HepG2 (cell line): ENCODE data around the gene SMURF1. TPM values are rescaled to one million over a fixed set of nuclear protein-coding genes. Genes with fewer than 3 reads are reported as not detected.

Experiments used
- ETV6 ChIP-seq: sonication (generic); formaldehyde crosslinking; conservative IDR thresholded peaks from 2 replicates; pipeline ENCODE4 v1.4.0; 2020; ENCODE audit warnings: missing genetic modification reagents
- KDM1A ChIP-seq: IDR thresholded peaks from 2 replicates; pipeline ENCODE4 v1.6.1; 2016; ENCODE audit warnings: missing compliant biosample characterization
- KDM6A ChIP-seq: IDR thresholded peaks from 2 replicates; pipeline ENCODE4 v1.6.1; 2016; ENCODE audit warnings: low read depth
- MAZ ChIP-seq, 2 experiments: sonication (generic) in 1 of 2; formaldehyde crosslinking in 1 of 2; IDR thresholded peaks; 2 replicates each; pipeline versions ENCODE4 v1.5.0 to v1.6.1; 2012 to 2020; ENCODE audit warnings: low read depth in 2 of 2, mild to moderate bottlenecking in 2 of 2, borderline replicate concordance in 1 of 2, improper control_type of control experiment in 1 of 2, low read length in 1 of 2, missing genetic modification reagents in 1 of 2, moderate library complexity in 1 of 2
- NFIC ChIP-seq: IDR thresholded peaks from 2 replicates; pipeline ENCODE4 v1.6.1; 2012; ENCODE audit warnings: mild to moderate bottlenecking, low read length, inconsistent platforms
- PCBP1 ChIP-seq: fragments of 200-400 bp; formaldehyde crosslinking; IDR thresholded peaks from 2 replicates; pipeline ENCODE4 v1.6.1; 2017; ENCODE audit warnings: mild to moderate bottlenecking, low read depth, low read length, borderline replicate concordance
- RBFOX2 ChIP-seq: fragments of 200-400 bp; formaldehyde crosslinking; IDR thresholded peaks from 2 replicates; pipeline ENCODE4 v1.6.1; 2017; ENCODE audit warnings: low read depth, mild to moderate bottlenecking, low read length
- SNAPC2 ChIP-seq: sonication (generic); formaldehyde crosslinking; IDR thresholded peaks from 2 replicates; pipeline ENCODE4 v1.8.1; 2022; ENCODE audit warnings: mild to moderate bottlenecking, missing genetic modification reagents
- ZNF225 ChIP-seq: sonication (generic); formaldehyde crosslinking; IDR thresholded peaks from 2 replicates; pipeline ENCODE4 v1.4.0; 2020; ENCODE audit warnings: mild to moderate bottlenecking, missing genetic modification reagents
- ZNF230 ChIP-seq: sonication (generic); formaldehyde crosslinking; IDR thresholded peaks from 2 replicates; pipeline ENCODE4 v1.4.0; 2020; ENCODE audit warnings: mild to moderate bottlenecking, missing genetic modification reagents
- ZNF329 ChIP-seq: sonication (generic); formaldehyde crosslinking; IDR thresholded peaks from 2 replicates; pipeline ENCODE4 v1.9.0; 2021; ENCODE audit warnings: low read depth, mild to moderate bottlenecking, missing genetic modification reagents
- ZNF768 ChIP-seq: sonication (generic); formaldehyde crosslinking; IDR thresholded peaks from 2 replicates; pipeline ENCODE4 v1.4.0; 2020; ENCODE audit warnings: missing genetic modification reagents
- polyA plus RNA-seq, 8 experiments: library from polyadenylated mRNA; depleted of rRNA in 3 of 8; stranded (reverse) in 7 of 8; unstranded in 1 of 8; fragments of >200 nt; fragmentation: Illumina TruSeq in 4 of 8; extraction: Trizol in 4 of 8; gene quantifications; 2 replicates each; pipeline versions ENCODE4 v1.2.1 to v1.2.3, GENCODE V29; 2011 to 2016; ENCODE audit warnings: low read depth in 4 of 8, missing spikeins in 1 of 8, mixed read lengths in 1 of 8; ENCODE audit not compliant: insufficient read depth in 1 of 8
- total RNA-seq, 5 experiments: library from RNA; depleted of rRNA; stranded (reverse); fragments of >200 nt; fragmentation: Illumina TruSeq; extraction: Trizol; gene quantifications; 2 replicates each; pipeline ENCODE4 v1.2.3, GENCODE V29; 2016; ENCODE audit warnings: low read depth in 1 of 5
- TF ChIP-seq, protein P1 (sequence below): sonication (generic); formaldehyde crosslinking; IDR thresholded peaks from 2 replicates; pipeline ENCODE4 v1.4.0; 2020; ENCODE audit warnings: missing genetic modification reagents, borderline replicate concordance
- TF ChIP-seq, protein P2 (sequence below): IDR thresholded peaks from 2 replicates; pipeline ENCODE4 v1.6.1; 2016
- TF ChIP-seq, protein P3 (sequence below): sonication (generic); formaldehyde crosslinking; IDR thresholded peaks from 2 replicates; pipeline ENCODE4 v1.5.0; 2020; ENCODE audit warnings: mild to moderate bottlenecking, missing genetic modification reagents, borderline replicate concordance
- TF ChIP-seq, protein P4 (sequence below): sonication (generic); formaldehyde crosslinking; IDR thresholded peaks from 2 replicates; pipeline ENCODE4 v1.8.0; 2022; ENCODE audit warnings: missing genetic modification reagents, mild to moderate bottlenecking, moderate library complexity, borderline replicate concordance

Gene SMURF1
- total and polyA plus RNA-seq, 2 of the 13 experiments (the other 11 are each of a cell fraction or from before 2014, with no cell fraction given), result 8.3 to 11.1 TPM

DNA sequence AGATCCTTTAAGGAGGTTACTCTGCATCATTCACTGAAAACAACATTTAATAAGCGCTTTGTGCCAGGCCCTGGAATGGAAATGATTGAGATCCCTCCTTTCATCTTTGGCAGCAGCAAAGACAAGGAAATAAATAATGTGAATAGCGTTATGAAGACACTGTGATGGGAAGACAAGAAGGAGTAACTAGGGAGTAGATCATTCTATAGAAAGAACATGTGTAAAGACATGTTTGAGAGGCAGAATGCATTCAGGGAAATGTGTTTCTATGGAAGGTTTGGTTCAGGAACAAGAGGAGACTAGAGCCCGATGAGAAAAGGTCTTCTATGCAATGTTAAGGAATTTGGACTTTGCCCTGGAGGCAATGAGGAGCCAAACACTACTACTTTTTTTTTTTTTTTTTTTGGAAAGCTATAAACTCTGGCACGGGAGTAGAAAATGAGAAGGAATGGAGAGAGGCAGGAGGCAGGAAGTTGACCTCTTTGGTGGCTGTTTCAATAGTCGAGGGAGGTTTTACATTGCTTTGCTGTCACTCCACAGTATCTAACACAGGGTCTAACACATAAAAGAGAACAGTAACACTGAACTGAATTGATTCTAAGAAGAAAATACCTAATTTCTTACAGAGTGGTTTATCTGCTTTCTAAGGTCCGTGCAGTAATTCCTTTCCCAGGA lies 44.9 kb downstream of the SMURF1 start (continued):
- TF ChIP-seq, protein P1, sequence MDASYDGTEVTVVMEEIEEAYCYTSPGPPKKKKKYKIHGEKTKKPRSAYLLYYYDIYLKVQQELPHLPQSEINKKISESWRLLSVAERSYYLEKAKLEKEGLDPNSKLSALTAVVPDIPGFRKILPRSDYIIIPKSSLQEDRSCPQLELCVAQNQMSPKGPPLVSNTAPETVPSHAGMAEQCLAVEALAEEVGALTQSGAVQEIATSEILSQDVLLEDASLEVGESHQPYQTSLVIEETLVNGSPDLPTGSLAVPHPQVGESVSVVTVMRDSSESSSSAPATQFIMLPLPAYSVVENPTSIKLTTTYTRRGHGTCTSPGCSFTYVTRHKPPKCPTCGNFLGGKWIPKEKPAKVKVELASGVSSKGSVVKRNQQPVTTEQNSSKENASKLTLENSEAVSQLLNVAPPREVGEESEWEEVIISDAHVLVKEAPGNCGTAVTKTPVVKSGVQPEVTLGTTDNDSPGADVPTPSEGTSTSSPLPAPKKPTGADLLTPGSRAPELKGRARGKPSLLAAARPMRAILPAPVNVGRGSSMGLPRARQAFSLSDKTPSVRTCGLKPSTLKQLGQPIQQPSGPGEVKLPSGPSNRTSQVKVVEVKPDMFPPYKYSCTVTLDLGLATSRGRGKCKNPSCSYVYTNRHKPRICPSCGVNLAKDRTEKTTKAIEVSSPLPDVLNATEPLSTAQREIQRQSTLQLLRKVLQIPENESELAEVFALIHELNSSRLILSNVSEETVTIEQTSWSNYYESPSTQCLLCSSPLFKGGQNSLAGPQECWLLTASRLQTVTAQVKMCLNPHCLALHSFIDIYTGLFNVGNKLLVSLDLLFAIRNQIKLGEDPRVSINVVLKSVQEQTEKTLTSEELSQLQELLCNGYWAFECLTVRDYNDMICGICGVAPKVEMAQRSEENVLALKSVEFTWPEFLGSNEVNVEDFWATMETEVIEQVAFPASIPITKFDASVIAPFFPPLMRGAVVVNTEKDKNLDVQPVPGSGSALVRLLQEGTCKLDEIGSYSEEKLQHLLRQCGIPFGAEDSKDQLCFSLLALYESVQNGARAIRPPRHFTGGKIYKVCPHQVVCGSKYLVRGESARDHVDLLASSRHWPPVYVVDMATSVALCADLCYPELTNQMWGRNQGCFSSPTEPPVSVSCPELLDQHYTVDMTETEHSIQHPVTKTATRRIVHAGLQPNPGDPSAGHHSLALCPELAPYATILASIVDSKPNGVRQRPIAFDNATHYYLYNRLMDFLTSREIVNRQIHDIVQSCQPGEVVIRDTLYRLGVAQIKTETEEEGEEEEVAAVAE (CRISPR knock-in tag), result peak; percentile 53; the same call in 1 of the 2 replicates
- TF ChIP-seq, protein P2, sequence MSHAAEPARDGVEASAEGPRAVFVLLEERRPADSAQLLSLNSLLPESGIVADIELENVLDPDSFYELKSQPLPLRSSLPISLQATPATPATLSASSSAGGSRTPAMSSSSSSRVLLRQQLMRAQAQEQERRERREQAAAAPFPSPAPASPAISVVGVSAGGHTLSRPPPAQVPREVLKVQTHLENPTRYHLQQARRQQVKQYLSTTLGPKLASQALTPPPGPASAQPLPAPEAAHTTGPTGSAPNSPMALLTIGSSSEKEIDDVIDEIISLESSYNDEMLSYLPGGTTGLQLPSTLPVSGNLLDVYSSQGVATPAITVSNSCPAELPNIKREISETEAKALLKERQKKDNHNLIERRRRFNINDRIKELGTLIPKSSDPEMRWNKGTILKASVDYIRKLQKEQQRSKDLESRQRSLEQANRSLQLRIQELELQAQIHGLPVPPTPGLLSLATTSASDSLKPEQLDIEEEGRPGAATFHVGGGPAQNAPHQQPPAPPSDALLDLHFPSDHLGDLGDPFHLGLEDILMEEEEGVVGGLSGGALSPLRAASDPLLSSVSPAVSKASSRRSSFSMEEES (CRISPR knock-in tag), result no peak
- TF ChIP-seq, protein P3, sequence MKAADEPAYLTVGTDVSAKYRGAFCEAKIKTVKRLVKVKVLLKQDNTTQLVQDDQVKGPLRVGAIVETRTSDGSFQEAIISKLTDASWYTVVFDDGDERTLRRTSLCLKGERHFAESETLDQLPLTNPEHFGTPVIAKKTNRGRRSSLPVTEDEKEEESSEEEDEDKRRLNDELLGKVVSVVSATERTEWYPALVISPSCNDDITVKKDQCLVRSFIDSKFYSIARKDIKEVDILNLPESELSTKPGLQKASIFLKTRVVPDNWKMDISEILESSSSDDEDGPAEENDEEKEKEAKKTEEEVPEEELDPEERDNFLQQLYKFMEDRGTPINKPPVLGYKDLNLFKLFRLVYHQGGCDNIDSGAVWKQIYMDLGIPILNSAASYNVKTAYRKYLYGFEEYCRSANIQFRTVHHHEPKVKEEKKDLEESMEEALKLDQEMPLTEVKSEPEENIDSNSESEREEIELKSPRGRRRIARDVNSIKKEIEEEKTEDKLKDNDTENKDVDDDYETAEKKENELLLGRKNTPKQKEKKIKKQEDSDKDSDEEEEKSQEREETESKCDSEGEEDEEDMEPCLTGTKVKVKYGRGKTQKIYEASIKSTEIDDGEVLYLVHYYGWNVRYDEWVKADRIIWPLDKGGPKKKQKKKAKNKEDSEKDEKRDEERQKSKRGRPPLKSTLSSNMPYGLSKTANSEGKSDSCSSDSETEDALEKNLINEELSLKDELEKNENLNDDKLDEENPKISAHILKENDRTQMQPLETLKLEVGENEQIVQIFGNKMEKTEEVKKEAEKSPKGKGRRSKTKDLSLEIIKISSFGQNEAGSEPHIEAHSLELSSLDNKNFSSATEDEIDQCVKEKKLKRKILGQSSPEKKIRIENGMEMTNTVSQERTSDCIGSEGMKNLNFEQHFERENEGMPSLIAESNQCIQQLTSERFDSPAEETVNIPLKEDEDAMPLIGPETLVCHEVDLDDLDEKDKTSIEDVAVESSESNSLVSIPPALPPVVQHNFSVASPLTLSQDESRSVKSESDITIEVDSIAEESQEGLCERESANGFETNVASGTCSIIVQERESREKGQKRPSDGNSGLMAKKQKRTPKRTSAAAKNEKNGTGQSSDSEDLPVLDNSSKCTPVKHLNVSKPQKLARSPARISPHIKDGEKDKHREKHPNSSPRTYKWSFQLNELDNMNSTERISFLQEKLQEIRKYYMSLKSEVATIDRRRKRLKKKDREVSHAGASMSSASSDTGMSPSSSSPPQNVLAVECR (CRISPR knock-in tag), result no peak; the same call in 1 of the 2 replicates
- TF ChIP-seq ZNF329 (CRISPR knock-in tag) (no peak), ZNF230 (no peak), KDM1A (CRISPR knock-in tag) (no peak), NFIC (no peak; the same call in 1 of the 2 replicates), MAZ (IDR thresholded peaks at IDR 0.05; ENCODE audit: borderline replicate concordance, low read depth, low read length) (no peak), MAZ (CRISPR knock-in tag; IDR thresholded peaks at IDR 0.05; ENCODE audit: low read depth) (peak; percentile 29; the same call in 1 of the 2 replicates), SNAPC2 (CRISPR knock-in tag) (0 out of 2 replicates have a peak, but pooled peaks have one; percentile 31), KDM6A (CRISPR knock-in tag) (peak; percentile 74), ETV6 (CRISPR knock-in tag) (no peak), RBFOX2 (peak; percentile 41; the same call in 1 of the 2 replicates), PCBP1 (no peak), ZNF225 (CRISPR knock-in tag) (no peak), ZNF768 (CRISPR knock-in tag) (no peak)
- TF ChIP-seq, protein P4, sequence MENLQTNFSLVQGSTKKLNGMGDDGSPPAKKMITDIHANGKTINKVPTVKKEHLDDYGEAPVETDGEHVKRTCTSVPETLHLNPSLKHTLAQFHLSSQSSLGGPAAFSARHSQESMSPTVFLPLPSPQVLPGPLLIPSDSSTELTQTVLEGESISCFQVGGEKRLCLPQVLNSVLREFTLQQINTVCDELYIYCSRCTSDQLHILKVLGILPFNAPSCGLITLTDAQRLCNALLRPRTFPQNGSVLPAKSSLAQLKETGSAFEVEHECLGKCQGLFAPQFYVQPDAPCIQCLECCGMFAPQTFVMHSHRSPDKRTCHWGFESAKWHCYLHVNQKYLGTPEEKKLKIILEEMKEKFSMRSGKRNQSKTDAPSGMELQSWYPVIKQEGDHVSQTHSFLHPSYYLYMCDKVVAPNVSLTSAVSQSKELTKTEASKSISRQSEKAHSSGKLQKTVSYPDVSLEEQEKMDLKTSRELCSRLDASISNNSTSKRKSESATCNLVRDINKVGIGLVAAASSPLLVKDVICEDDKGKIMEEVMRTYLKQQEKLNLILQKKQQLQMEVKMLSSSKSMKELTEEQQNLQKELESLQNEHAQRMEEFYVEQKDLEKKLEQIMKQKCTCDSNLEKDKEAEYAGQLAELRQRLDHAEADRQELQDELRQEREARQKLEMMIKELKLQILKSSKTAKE (CRISPR knock-in tag), result no peak
